SKM-1 (cell line): ENCODE measurements around the gene NIPAL3.

ENCODE experiments used
- DNase-seq: peaks from one replicate; lab custom pipeline; 2025; ENCODE audit not compliant: unreplicated experiment; lab: John Stamatoyannopoulos, UW

The NIPAL3 gene

GRCh38 chr1:24415334-24415909 lies at the start of gene NIPAL3:
Gene NIPAL3, plus strand, starts transcription at chr1:24415802. Its CDS starts 3,746 bp downstream, at chr1:24419548.
- peak; percentile 95 for DNase-seq

- no peak for DNase-seq
Observed at GRCh38 chr1:24366707-24367106, 48.9 kb upstream of the NIPAL3 start.

GRCh38 chr1:24369199-24369598 lies 46.4 kb upstream of the NIPAL3 start:
- no peak for DNase-seq

GRCh38 chr1:24369801-24370200 lies 45.8 kb upstream of the NIPAL3 start:
- DNase-seq = no peak

- DNase-seq = no peak
Observed at GRCh38 chr1:24373044-24373443, 42.6 kb upstream of the NIPAL3 start.

- no peak for DNase-seq
Observed at GRCh38 chr1:24373710-24374109, 41.9 kb upstream of the NIPAL3 start.

GRCh38 chr1:24374891-24375786 lies 40.5 kb upstream of the NIPAL3 start:
- DNase-seq = no peak

- DNase-seq = no peak
Observed at GRCh38 chr1:24379733-24380315, 35.8 kb upstream of the NIPAL3 start.

- DNase-seq = no peak
Observed at GRCh38 chr1:24380508-24380907, 35.1 kb upstream of the NIPAL3 start.

GRCh38 chr1:24381256-24381655 lies 34.3 kb upstream of the NIPAL3 start:
- DNase-seq = no peak

GRCh38 chr1:24382165-24382577 lies 33.4 kb upstream of the NIPAL3 start:
- no peak for DNase-seq

- no peak for DNase-seq
Observed at GRCh38 chr1:24383381-24383940, 32.1 kb upstream of the NIPAL3 start.

- DNase-seq = no peak
Observed at GRCh38 chr1:24384251-24385090, 31.1 kb upstream of the NIPAL3 start.

- DNase-seq = no peak
Observed at GRCh38 chr1:24385160-24385940, 30.3 kb upstream of the NIPAL3 start.

- DNase-seq = no peak
Observed at GRCh38 chr1:24386241-24386640, 29.4 kb upstream of the NIPAL3 start.

- DNase-seq = no peak
Observed at GRCh38 chr1:24386931-24387330, 28.7 kb upstream of the NIPAL3 start.

- no peak for DNase-seq
Observed at GRCh38 chr1:24387636-24388175, 27.9 kb upstream of the NIPAL3 start.

GRCh38 chr1:24388331-24388885 lies 27.2 kb upstream of the NIPAL3 start:
- DNase-seq = no peak

- DNase-seq = no peak
Observed at GRCh38 chr1:24389231-24389678, 26.3 kb upstream of the NIPAL3 start.
